SK-MEL-5 (cell line): ENCODE results near the gene MAD2L1. TPM values are rescaled to one million over a fixed set of nuclear protein-coding genes. Genes with fewer than 3 reads are reported as not detected.
"Not testable (repeated sequence)": the region's sequence is repeated elsewhere in the genome, so short reads cannot be mapped to it uniquely, and the experiment has no call there.

ENCODE experiments used
- DNase-seq: peaks from one replicate; pipeline ENCODE4 v3.0.0-alpha.2; 2016; ENCODE audit warnings: low read depth, low spot score
- in situ Hi-C: cut with HindIII; loops from 2 replicates; pipeline ENCODE4 v1.10.0; 2016; ENCODE audit warnings: low sequenced_read_pairs, high pct_unique_total_duplicates, low pct_unique_long_range_greater_than_20kb
- polyA plus RNA-seq, 2 experiments: library from polyadenylated mRNA; depleted of rRNA; stranded (reverse); fragments of >200 nt; gene quantifications; 2 replicates each; pipeline ENCODE4 v1.2.3, GENCODE V29; 2015
- total RNA-seq: library from RNA; depleted of rRNA; stranded (reverse); fragments of >200 nt; shearing (Covaris generic); gene quantifications from 2 replicates; pipeline ENCODE4 v1.2.3, GENCODE V29; 2014; rRNA removed

Gene MAD2L1
- 45.9 and 48.5 TPM in 2 replicates for total RNA-seq
- polyA plus RNA-seq (2015; cell fraction: cytosol; rRNA removed) = 18.9 and 25.5 TPM in 2 replicates
- polyA plus RNA-seq (2015; cell fraction: nucleus; rRNA removed) = 22.9 and 27.0 TPM in 2 replicates

DNA sequence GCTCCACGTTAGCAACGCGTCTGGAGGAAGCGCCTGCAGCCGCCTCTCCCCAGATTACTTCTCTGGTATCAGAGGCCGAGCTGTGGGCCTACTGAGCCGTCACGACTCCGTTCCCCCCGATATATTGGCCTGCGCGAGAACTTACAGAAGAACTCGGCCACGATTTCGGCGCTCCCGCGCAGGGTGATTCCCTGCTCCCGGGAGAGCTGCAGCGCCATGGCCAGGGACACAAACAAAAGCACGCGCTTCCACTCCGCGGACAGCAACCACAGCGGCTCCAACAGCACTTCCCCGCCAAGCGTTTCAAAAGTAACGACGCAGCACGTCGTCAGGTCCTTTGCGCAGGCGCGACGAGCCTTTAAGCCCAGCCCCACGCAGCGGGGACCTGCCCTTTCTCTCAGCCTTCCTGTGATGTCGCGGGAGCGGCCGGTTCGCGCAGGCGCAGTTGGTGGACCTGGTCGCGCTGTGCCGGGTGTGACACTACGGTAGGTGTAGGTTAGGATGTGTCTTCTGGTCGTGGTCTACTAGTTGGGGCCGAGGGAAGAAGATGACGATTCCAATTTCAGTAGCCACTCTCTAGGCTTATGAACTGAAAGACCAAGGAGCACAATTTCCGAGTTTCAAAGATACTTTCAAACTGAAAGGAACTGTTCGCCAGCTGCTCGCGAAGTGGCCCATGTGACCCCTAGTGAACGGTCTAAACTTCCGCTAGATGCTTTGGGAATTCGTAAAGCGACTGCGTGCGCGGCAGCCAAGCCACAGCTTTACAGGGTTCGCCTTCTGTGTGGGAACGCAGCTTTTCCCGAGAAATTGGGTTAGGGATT lies at the start of gene MAD2L1:
MAD2L1 (minus strand) TSS at position 332 of the 824 bp plus-strand sequence; CDS start at position 218, 114 bp downstream.
- peak; percentile 97 for DNase-seq
- in situ Hi-C loops = no loop called here

DNA sequence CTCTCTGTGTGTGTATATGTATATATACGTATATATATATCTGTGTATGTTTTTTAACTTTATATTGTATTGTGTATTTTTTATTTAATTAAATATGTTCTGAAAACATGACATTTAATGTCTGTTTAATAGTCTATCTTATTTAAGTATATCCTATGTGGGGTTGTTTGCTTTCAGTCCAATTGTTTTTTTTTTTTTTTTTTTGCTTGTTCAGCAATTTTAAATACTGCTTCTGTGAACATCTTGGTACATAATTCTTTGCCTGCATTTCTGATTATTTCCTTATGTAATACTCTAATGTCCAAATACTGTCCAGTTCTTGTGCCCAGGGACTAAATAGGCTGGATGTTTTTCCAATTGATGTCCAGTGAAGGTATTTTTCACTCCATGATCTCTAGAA lies 45.1 kb upstream of the MAD2L1 start:
- in situ Hi-C loops = no loop called here
- DNase-seq = no peak

DNA sequence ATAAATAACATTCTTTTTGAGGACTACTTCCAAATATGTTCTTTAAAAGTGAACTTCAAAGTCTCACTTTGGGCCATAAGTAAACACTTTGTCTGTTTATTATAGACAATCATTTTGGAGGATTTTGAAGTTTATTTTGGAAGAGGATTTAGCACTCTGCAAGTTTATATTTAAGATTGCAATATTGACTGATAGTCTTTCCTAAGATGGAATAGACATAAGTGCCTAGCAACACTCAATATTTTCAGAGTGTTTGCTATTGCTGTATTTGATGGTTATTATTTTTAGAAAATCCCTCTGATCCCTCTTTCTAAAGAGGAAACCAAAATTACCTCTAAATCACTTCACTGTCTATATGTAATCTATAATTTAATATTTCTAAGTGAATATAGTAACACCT lies 42.8 kb upstream of the MAD2L1 start:
- no peak for DNase-seq
- in situ Hi-C loops = no loop called here

DNA sequence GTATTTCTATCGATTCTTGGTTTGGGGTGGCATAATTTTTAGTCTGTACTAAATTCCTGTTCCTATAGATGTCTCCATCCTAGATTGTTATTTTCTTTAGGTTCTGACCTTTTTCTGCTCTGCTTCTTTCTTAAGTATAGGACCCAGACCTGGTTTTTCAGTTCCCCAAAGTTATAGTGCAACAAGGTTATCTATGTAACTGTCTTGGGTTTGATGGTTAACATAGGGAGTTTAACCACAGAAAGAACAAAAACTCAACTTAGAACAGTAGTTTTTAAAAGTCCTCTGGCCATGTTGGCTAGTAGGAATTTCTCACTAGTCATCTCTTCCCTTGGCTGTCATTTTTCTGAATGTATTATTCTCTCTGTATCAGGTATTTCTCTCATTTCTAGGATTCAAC lies 38.8 kb upstream of the MAD2L1 start:
- in situ Hi-C loops = no loop called here
- no peak for DNase-seq

DNA sequence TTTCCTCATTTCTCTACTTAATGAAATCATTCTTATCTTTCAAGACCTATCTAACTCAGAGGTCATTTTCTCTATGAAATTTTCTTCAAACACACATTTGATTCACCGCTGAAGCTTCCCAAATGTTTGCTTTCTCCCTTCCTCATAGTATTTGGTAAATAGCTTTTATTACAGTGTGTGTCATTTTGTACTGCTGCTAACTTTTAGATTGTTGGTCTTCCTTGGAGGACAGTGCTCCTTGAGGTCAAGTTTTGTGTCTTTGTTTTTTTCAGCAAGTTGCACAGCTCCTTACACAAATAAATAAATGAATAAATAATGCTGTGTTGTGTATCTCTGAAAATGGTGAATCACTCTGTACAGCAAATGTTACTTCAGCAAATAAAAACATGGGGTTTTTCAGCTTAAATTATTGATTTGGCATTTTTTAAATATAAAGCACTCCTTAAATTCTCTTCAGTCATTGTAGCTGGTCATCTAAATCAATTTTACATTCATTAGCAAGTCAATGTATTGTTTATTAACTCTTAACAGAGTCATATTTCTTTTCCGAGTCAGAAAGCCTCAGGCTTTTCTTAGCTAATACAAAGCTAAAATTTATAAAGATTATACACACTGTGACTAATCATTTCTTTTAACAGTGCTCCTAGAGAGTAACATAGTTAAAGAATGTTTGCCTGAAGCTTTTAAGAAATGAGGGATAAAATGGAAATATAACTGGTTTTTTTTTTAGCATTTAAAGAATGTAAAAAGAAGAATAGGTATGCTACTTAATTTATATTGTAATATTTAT lies 30.1 kb upstream of the MAD2L1 start:
- in situ Hi-C loops = no loop called here
- DNase-seq = no peak

DNA sequence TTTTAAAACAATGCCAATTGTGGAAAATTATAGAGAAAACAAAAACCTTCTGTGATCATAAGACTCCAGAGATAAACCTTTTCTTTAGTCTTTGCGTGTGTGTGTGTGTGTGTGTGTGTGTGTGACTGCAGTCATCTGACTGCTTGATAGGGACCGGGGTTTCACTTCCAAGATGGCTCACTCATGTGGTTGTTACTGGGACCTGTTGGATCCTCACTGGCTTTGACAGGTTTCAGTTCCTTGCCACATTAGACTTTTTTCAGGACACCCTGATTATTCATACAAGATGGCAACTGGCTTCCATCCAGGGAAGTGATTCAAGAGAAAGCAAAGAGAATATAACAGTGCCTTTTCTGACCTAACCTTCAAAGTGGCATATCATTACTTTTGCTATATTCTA lies 21.9 kb upstream of the MAD2L1 start:
- in situ Hi-C loops = no loop called here
- no peak for DNase-seq

DNA sequence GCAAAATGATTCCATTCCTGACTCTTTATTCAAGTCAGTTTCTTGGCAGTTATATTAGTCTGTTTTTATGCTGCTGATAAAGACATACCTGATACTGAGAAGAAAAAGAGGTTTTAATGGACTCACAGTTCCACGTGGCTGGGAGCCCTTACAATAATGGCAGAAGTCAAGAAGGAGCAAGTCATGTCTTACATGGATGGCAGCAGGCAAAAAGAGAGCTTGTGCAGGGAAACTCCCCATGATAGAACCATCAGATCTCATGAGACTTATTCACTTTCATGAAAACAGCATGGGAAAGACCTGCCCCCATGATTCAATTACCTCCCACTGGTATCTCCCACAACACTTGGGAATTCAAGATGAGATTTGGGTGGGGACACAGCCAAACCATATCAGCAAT lies 21.4 kb upstream of the MAD2L1 start:
- DNase-seq, in situ Hi-C loops: not testable (repeated sequence)

DNA sequence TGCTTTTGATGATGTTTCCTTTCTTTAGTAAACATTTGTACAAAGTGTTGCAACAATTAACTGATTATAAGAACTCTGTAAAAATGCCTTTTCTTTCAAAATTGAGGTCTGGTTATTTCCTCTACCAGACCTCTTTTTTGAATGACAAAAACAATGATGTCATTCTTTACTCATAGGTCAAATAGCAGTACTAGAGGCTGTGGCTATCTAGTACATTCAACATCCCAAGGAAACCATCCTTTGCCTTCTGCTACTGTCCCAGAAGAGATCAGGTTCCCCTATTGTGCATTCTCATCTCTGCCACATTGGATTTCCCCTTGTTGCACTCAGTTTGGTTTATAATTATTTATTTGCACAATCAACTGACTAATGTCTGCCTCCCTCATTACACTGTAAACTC lies 19.1 kb upstream of the MAD2L1 start:
- in situ Hi-C loops = no loop called here
- peak; percentile 8 for DNase-seq

DNA sequence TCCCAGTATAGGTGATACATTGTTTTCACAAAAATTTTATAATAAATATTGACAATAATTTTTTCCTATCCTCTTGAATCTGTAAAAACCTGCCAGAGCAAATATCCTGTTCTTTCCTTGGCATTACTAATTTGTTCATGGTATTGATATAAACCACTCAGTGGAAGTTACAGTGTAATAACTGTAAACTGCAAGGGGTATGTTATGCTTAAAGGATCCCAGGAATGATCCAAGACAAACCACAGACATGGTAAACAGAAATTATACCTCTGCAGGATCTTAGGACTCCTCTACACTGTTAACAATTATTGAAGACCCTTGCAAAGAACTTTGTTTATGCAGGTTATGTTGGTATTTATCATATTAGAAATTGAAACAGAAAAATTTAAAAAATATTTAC lies 17.7 kb upstream of the MAD2L1 start:
- in situ Hi-C loops = no loop called here
- no peak for DNase-seq

DNA sequence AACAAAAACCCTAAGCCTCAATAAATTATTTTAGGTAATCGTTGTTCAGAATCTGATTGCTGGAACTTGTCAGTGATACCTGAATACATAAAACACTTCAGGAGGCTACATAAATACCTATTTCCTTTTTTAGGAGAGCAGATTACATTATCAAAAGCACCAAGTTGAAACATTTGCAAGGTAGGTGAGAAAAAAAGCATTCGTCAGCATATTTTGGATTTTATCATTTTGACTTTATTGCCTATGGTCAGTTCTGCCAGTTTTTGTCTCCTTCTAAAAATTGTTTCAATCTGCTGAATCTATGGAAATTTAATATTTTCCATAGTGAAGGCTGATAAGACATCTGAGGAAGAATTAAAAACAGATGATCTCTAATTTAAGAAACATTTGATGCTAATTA lies 16.5 kb upstream of the MAD2L1 start:
- DNase-seq = no peak
- in situ Hi-C loops = no loop called here

DNA sequence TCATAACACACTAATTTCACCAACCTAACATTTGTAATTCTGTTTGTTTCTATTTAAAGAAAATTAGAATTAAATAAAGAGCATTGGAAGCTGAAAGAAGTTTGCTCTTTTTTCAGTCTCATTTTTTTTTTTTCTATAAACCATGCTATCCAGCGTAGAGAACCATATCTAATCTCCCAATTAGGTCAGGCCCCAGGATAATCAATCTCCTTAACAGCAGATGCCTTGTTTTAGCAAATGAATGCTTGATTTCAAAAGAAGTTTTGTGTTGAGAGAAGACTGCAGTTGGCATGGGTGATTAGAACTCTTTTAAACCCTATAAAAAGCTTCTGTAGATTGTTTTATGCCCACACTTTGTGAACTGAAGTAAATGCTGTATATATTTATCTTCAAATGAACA lies 15.6 kb upstream of the MAD2L1 start:
- in situ Hi-C loops = no loop called here

DNA sequence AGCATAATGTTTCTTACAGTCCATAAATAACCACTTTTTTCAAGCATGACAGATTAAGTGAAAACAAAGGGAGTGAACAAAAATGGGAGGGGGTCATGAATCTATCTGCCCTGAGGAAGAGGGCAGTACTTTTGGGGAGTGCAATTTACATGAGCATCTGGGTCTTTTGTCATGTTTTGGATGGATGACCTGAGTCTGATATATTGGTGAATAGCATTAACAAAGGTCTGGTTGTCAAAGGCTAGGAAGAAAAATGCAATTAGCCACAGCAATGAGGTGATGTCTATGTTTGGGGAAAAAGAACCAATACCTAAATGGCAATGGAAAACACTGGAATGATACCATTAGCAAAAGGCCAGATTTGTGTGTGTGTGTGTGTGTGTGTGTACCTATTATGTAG lies 15.1 kb upstream of the MAD2L1 start:
- in situ Hi-C loops = no loop called here
- no peak for DNase-seq

More for the DNA sequence above, 15.6 kb upstream of the MAD2L1 start:
- DNase-seq = peak; percentile 11

DNA sequence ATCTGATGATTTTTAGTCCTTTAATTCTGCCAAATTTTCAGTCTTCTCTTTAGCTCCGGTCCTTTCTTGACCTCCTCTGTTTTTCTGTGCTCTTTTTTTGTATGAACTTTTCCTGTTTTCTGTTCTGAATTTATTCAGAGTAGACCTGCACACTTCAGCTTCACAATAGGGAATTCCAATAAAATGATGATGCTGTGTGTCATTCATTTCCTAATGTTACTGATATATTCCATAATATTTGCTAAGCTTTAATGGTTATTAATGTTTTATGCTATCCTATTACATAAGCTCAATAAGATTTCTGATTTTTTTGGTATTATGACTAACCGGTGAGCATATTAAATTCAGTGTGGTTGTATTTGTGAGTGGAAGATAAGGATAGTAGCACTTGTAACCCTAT lies 13.9 kb upstream of the MAD2L1 start:
- no peak for DNase-seq
- in situ Hi-C loops = no loop called here

DNA sequence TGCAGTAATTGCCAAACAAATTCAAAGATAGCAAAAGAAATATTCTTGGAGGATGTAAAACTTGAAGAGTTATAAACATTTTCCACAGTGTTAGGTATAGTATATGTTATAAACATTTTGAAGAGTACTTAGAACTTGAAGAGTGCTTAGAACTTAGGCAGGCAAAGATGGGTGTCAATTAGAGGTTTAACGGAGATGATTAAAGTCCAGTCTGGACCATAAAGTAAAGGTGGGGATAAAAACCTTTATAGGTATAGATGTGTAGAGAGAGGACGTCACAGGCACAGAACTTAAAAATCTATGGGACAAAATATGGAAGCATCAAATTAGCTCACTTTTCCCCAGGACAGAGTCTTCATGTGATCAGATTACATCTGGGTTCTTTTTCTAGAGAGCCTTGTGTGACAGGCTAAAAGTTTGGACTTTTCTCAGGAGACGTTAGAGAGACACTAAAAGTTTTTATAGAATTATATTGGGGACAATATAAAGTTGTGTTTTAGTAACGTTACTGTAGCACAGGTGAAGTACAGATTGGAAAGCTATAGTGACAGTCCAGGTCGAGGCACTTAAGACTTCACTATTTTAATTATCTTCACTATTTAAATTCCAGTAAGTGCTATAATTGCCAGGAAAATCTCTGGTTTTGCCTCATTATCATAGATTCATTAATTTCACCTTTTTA lies 13.3 kb upstream of the MAD2L1 start:
- in situ Hi-C loops = no loop called here
- DNase-seq = no peak

DNA sequence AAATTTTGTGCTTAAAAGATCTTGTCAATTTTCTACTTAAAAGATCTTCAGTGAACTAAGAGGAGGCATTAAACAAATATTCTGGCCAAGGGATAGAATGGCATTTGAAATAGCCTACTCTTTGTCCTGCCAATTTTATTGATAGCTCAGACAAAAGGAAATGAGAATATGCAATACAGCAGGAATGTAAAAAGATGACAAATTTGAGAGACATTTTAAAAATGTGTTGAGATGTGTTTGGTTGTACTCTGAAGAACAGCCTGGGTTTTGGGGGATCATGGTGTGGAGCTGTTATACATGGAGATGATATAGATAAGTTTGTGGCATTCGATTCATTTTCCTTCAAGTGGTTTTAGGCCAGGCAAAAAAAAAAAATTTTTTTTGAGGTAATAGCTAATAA lies 11.6 kb upstream of the MAD2L1 start:
- in situ Hi-C loops = no loop called here

DNA sequence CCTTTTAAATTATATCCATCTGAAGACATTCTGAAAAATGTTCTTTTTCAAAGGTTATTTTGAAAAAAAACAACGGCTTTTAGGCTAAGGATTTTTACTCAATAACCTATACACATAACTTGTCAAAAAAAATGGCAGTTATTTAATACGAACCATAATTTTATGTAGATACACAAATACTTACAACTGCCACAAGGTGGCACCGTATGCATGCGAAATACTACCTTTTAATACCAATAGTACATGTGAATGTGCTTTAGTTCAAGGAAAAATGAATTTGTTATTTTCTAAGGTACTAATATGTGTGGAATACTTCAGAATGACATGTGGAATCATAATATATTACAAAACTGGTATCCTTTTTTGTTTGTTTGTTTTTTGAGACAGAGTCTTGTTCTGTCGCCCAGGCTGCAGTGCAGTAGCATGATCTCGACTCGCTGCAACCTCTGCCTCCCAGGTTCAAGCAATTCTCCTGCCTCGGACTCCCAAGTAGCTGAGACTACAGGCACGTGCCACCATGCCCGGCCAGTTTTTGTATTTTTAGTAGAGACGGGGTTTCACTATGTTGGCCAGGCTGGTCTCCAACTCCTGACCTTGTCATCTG lies 4.6 kb upstream of the MAD2L1 start:
- peak; percentile 64 for DNase-seq
- in situ Hi-C loops = no loop called here

More for the DNA sequence above, 11.6 kb upstream of the MAD2L1 start:
- no peak for DNase-seq

DNA sequence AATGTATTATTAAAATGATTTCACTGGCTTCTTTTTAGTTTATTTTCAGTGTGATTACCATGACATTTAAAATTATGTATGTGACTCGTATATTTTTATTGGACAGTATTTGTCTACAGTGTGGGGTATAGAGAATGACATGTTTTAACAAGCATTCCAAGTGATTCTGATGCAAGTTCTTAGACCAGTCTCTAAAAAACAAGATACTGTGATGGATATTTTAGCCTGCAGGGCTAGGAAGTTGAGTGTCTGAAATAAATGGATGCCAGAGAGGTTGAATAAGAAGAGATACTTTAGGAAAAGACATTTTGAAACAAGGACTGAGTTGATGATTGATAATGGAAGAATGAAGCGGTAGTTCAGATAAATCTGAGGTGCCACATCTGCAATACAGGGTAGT lies 3.5 kb upstream of the MAD2L1 start:
- in situ Hi-C loops = no loop called here
- DNase-seq = no peak
